SK-N-SH treated with all-trans-retinoic acid at 6 μM for 48 hours (cell line): ENCODE measurements around the gene OSER1.

Experiments
- PPARA ChIP-seq: fragments of 250-450 bp; sonication (Bioruptor Pico); IDR thresholded peaks from 2 replicates; pipeline ENCODE4 v1.5.0; 2020; ENCODE audit warnings: mild to moderate bottlenecking, borderline replicate concordance
- TF ChIP-seq, protein P1 (sequence below): fragments of 250-450 bp; sonication (Bioruptor Pico); IDR thresholded peaks from 2 replicates; pipeline ENCODE4 v1.8.0; 2020; ENCODE audit warnings: mild to moderate bottlenecking, moderate library complexity, borderline replicate concordance

DNA sequence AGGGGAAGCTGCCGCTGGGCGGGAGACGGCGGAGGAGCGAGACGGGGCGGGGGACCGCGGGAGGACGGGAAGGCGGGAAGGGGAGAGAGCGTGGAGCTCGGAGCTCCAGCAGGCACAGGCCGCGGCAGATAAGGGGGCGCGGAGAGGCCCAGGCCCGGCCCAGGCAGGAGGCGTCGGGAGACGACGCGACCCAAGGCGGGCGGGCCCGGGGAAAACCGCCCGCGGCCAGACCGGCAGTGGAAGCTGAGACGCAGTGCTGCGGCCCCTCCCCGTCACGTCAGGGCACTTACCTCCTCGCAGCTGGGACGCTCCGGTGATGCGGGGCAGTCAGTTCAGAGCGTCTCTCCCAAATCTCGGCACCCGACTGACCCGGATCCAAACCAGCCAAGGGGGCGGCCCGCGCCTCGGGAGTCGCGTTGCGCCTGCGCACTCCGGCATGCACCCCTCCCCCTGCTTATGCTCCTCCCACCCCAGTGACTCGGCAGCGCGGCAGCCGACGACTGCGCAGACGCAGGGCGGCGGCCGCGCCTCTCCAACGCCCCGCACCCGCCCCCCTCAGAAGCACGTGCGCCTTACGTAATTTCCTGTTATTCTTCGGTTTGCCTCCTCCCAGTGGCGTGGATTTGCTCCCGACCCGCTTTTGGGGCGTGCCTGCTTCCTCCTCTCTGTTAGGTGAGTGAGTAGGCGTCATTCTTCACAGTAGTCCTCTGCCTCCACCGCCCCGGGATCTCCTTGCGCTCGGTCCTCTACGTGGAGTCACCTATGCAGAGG lies at the start of gene OSER1:
- TF ChIP-seq PPARA, result no peak
- TF ChIP-seq, protein P1, sequence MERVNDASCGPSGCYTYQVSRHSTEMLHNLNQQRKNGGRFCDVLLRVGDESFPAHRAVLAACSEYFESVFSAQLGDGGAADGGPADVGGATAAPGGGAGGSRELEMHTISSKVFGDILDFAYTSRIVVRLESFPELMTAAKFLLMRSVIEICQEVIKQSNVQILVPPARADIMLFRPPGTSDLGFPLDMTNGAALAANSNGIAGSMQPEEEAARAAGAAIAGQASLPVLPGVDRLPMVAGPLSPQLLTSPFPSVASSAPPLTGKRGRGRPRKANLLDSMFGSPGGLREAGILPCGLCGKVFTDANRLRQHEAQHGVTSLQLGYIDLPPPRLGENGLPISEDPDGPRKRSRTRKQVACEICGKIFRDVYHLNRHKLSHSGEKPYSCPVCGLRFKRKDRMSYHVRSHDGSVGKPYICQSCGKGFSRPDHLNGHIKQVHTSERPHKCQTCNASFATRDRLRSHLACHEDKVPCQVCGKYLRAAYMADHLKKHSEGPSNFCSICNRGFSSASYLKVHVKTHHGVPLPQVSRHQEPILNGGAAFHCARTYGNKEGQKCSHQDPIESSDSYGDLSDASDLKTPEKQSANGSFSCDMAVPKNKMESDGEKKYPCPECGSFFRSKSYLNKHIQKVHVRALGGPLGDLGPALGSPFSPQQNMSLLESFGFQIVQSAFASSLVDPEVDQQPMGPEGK (CRISPR knock-in tag), result no peak
